Tibial artery (tissue), 4 donors: ENCODE measurements around the gene RUVBL1.

Source experiments
- DNase-seq, 2 donors: peaks; one replicate each; pipeline ENCODE4 v3.0.0-alpha.2; 2019
- H3K27ac ChIP-seq, 2 donors: fragments of 200-600 bp; sonication (generic) in 1 of 2; 1 replicate in 1 of 2; 2 replicates in 1 of 2; pipeline ENCODE4 v1.5.1; 2018 to 2019; ENCODE audit warnings: mild to moderate bottlenecking in 1 of 2
- H3K27me3 ChIP-seq, 2 donors: fragments of 200-600 bp; sonication (generic) in 1 of 2; one replicate each; pipeline versions ENCODE4 v1.5.1 to v1.6.0; 2016 to 2019
- H3K36me3 ChIP-seq, 3 donors: fragments of 200-600 bp; sonication (generic) in 2 of 3; one replicate each; pipeline ENCODE4 v1.5.1; 2016 to 2019; ENCODE audit warnings: mild to moderate bottlenecking in 2 of 3
- H3K4me1 ChIP-seq, 4 donors: fragments of 200-600 bp; sonication (generic) in 2 of 4; 1 replicate in 3 of 4; 2 replicates in 1 of 4; pipeline ENCODE4 v1.5.1; 2016 to 2019
- H3K4me3 ChIP-seq, 2 donors: fragments of 200-600 bp; sonication (generic) in 1 of 2; 1 replicate in 1 of 2; 2 replicates in 1 of 2; pipeline ENCODE4 v1.5.1; 2018 to 2019; ENCODE audit warnings: mild to moderate bottlenecking in 2 of 2
- H3K9me3 ChIP-seq, 3 donors: fragments of 200-600 bp; sonication (generic) in 1 of 3; one replicate each; pipeline ENCODE4 v1.5.1; 2016 to 2019
- intact Hi-C: fragments of 100-400 bp; cut with DNase I; formaldehyde crosslinking; loops from one replicate; pipeline ENCODE4 v1.15.0; 2023; ENCODE audit warnings: low total_unique reads
- TF ChIP-seq, protein P1 (sequence below), 2 experiments: fragments of 200-600 bp in 1 of 2; fragments of 450-650 bp in 1 of 2; IDR thresholded peaks; one replicate each; pipeline ENCODE4 v1.5.1; 2017 to 2019; ENCODE audit warnings: antibody characterized with exemption in 2 of 2, mild to moderate bottlenecking in 1 of 2, moderate library complexity in 1 of 2

Gene RUVBL1

DNA sequence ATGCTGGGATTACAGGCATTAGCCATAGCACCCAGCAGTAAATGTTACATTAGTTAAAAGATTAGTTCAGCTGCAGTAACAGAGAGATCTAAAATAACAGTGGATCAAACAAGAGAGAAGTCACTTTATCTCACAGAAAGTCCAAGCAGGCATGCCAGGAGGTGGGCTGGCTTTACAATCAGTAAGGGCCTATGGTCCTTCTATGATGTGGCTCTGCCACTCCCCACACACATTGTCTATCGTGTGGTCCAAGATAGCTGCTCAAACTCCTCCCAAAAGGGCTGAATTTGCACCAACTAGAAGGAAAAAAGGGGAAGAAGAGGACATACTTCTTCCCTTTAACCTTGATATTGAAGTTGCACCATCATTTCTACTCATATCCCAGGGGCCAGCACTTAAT, 4.6 kb upstream of the RUVBL1 start:
- Histone ChIP-seq H3K9me3 (no peaks in the 10 kb centered on the region), H3K27ac (no peak overlapping the region), H3K4me3 (no peak overlapping the region), H3K36me3 (no peaks in the 10 kb centered on the region), H3K4me1 (peaks cover 0 to 2% (median under 1%) of the 10 kb centered on the region in 4 donors), H3K27me3 (peaks cover 0 to 3% of the 10 kb centered on the region in 2 donors)
- DNase-seq = no peak
- intact Hi-C loops = loop anchor here (10.0 kb wide), 1 partner anchor 53 kb away; no protein-coding TSS in a partner anchor
- TF ChIP-seq, protein P1, sequence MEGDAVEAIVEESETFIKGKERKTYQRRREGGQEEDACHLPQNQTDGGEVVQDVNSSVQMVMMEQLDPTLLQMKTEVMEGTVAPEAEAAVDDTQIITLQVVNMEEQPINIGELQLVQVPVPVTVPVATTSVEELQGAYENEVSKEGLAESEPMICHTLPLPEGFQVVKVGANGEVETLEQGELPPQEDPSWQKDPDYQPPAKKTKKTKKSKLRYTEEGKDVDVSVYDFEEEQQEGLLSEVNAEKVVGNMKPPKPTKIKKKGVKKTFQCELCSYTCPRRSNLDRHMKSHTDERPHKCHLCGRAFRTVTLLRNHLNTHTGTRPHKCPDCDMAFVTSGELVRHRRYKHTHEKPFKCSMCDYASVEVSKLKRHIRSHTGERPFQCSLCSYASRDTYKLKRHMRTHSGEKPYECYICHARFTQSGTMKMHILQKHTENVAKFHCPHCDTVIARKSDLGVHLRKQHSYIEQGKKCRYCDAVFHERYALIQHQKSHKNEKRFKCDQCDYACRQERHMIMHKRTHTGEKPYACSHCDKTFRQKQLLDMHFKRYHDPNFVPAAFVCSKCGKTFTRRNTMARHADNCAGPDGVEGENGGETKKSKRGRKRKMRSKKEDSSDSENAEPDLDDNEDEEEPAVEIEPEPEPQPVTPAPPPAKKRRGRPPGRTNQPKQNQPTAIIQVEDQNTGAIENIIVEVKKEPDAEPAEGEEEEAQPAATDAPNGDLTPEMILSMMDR (IDR thresholded peaks at IDR 0.05) = no peak

DNA sequence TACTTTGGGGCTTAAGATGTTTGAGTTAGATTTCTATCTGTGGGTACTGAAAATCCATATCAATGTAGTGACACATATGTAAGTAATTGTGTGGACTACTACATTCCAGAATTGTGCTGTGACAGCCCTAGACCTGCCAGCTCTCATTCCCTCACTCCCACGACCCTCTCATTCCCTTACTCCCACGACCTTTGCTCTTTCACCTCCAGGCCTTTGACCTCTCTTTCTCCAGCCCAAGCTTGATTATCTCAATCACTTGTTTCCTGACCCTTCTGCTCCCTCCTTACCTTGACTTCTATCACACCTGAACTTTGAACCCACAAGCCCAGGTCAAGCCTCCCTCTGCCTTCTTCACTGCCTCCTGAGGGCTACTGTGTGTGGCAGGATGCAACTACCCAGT, 3.6 kb upstream of the RUVBL1 start:
- intact Hi-C loops = loop anchor here (10.0 kb wide), 1 partner anchor 52 kb away; no protein-coding TSS in a partner anchor
- no peaks in the 10 kb centered on the region for H3K9me3 ChIP-seq
- TF ChIP-seq, protein P1 (IDR thresholded peaks at IDR 0.05) = no peak
- no peak for DNase-seq
- peaks cover 0 to 2% of the 10 kb centered on the region in 2 donors for H3K27me3 ChIP-seq
- peaks cover 0 to 12% (median 10%) of the 10 kb centered on the region in 4 donors for H3K4me1 ChIP-seq
- no peak overlapping the region for H3K4me3 ChIP-seq
- no peak overlapping the region for H3K27ac ChIP-seq
- H3K36me3 ChIP-seq = no peaks in the 10 kb centered on the region

DNA sequence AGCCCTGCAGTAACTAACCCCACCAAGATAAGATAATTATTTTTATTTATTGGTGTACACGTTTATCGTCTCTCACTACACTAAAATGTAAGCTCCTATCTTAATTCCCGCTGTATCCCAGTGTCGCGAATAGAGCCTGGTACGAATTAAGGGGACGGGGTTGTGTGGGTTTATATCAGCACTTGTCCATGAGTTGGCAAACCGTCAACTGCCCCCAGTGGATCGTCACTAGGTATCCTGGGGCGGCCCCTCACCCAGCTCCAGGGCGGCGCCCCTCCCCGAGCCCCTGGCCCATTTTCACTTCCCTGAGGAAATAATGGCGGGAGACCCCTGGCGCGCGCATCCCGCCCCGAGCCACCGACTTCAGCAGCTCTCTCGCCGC, 465 bp downstream of the RUVBL1 start:
- Histone ChIP-seq H3K4me1 (peaks cover 0 to 13% (median 11%) of the 10 kb centered on the region in 4 donors), H3K27ac (peak overlapping the region; percentile 56 to 71), H3K27me3 (no peaks in the 10 kb centered on the region), H3K9me3 (no peaks in the 10 kb centered on the region), H3K4me3 (peak overlapping the region; percentile 74 to 86), H3K36me3 (no peaks in the 10 kb centered on the region)
- intact Hi-C loops = loop anchor here (10.0 kb wide), 1 partner anchor 48 kb away; no protein-coding TSS in a partner anchor
- DNase-seq = no peak
- TF ChIP-seq, protein P1 (IDR thresholded peaks at IDR 0.05) = no peak

DNA sequence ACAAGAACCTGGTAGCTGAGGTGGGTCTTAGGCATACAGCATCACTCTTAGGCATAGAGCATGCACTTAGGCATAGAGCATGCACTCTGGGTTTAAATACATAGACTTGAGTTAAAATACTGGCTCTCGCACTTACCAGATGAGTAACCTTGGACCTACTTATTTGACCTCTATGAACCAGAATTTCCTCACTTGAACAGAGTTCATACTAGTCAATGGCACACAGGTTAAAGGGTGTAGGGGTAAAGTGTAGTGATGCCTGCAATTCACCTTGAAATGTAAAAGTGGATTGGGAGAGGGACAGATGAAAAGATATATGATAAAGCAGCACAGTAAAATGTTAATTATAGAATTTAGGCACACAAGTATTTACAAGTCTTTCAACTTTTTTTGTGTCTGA, 1.6 kb downstream of the RUVBL1 start:
- Histone ChIP-seq H3K27ac (no peak overlapping the region), H3K9me3 (no peaks in the 10 kb centered on the region), H3K27me3 (no peaks in the 10 kb centered on the region), H3K36me3 (no peaks in the 10 kb centered on the region), H3K4me1 (peaks cover 0 to 13% (median 11%) of the 10 kb centered on the region in 4 donors), H3K4me3 (no peak overlapping the region)
- DNase-seq = no peak
- intact Hi-C loops = loop anchor here (10.0 kb wide), 1 partner anchor 47 kb away; no protein-coding TSS in a partner anchor
- TF ChIP-seq, protein P1 (IDR thresholded peaks at IDR 0.05) = no peak

DNA sequence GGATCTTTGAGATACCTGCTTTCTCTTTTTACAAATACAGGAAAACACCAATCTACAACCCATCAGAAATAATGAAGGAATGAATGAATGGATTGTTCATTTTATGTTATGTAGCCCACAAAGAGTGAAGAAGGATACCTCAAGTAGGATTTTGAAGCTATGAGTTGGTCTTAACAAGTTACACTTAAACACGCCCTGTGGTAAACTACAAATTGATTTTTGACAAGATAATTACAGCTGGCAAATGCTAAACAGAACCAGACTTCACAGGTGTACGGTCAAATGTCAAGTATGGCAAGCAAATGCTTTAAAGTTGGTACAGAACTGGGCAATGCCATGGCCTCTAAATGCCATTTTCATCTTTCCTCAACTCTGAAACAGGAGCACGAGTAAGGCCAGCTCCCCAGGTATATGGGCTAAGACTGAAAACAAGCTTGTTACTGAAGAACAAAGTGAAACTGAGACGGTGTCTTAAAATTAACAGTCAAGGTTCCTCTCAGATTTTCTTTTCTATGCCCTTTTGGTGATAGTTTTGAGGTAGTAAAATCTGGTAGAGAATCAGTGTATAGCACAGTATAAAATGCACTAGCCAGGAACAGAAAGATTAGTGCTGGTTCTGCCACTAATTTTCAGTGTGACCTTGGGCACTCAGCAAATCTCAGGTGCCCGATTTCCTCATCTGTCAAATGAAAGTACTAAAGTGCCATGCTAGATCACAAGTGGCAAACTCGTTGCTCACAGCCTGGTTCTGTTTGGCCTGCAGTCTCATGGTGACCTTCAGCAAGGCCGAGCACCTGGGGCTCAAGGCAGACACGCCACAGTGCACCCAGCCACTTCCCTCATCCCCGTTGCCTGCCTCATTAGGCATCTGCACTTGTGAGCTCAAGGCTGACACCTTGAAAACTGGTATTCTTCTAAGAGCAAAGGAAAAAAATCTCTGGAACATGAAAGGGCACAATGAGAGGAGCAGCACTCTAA, 9.5 kb downstream of the RUVBL1 start:
- TF ChIP-seq, protein P1 (IDR thresholded peaks at IDR 0.05) = no peak
- no peak for DNase-seq
- H3K27ac ChIP-seq = no peak overlapping the region
- H3K36me3 ChIP-seq = peaks cover 0 to 21% (median 8%) of the 10 kb centered on the region in 3 donors
- H3K27me3 ChIP-seq = no peaks in the 10 kb centered on the region
- H3K4me3 ChIP-seq = no peak overlapping the region
- intact Hi-C loops = no loop called here
- no peaks in the 10 kb centered on the region for H3K9me3 ChIP-seq
- H3K4me1 ChIP-seq = peaks cover 0 to 14% (median 5%) of the 10 kb centered on the region in 4 donors
